Astrocyte (in vitro differentiated cells and primary cell): ENCODE data around the gene CRLF3. TPM values are rescaled to one million over a fixed set of nuclear protein-coding genes. Genes with fewer than 3 reads are reported as not detected.

Experiments used
- DNase-seq: peaks from one replicate; pipeline ENCODE4 v3.0.0-alpha.2; 2010; ENCODE audit warnings: low read depth
- FAIRE-seq: peaks from 2 replicates; lab custom pipeline; 2011; peaks lifted over from hg19 to GRCh38; lab: Jason Lieb, UNC
- H2AFZ ChIP-seq: 2 replicates; pipeline ENCODE4 v1.6.0; 2012; ENCODE audit warnings: low read depth, low read length, inconsistent platforms
- H3K27ac ChIP-seq: 2 replicates; pipeline ENCODE4 v1.5.1; 2011; ENCODE audit warnings: low read depth, low read length, inconsistent platforms
- H3K27me3 ChIP-seq: 2 replicates; pipeline ENCODE4 v1.6.0; 2011; ENCODE audit warnings: low read length, inconsistent platforms; ENCODE audit not compliant: insufficient read depth
- H3K36me3 ChIP-seq: 2 replicates; pipeline ENCODE4 v1.5.1; 2011; ENCODE audit warnings: low read length, inconsistent platforms; ENCODE audit not compliant: insufficient read depth
- H3K4me1 ChIP-seq: 2 replicates; pipeline ENCODE4 v1.5.1; 2011; ENCODE audit warnings: low read length, inconsistent platforms; ENCODE audit not compliant: insufficient read depth
- H3K4me2 ChIP-seq: 2 replicates; pipeline ENCODE4 v1.6.0; 2012; ENCODE audit warnings: low read length, inconsistent platforms
- H3K4me3 ChIP-seq: 2 replicates; pipeline ENCODE4 v1.5.1; 2011; ENCODE audit warnings: low read depth, mild to moderate bottlenecking, low read length, inconsistent platforms; ENCODE audit not compliant: insufficient read depth
- H3K79me2 ChIP-seq: 2 replicates; pipeline ENCODE4 v1.6.0; 2012; ENCODE audit warnings: mild to moderate bottlenecking, low read length, inconsistent platforms; ENCODE audit not compliant: insufficient read depth
- H3K9ac ChIP-seq: 2 replicates; pipeline ENCODE4 v1.6.0; 2012; ENCODE audit warnings: mild to moderate bottlenecking, low read length, inconsistent platforms
- H3K9me3 ChIP-seq: 2 replicates; pipeline ENCODE4 v1.5.1; 2012; ENCODE audit warnings: low read depth, mild to moderate bottlenecking, low read length, inconsistent platforms; ENCODE audit not compliant: insufficient read depth
- H4K20me1 ChIP-seq: 2 replicates; pipeline ENCODE4 v1.6.0; 2012; ENCODE audit warnings: low read length, inconsistent platforms; ENCODE audit not compliant: insufficient read depth
- H3K27ac Mint-ChIP-seq: one replicate; pipeline ENCODE4 v1.8.0; 2021; ENCODE audit warnings: mild to moderate bottlenecking, mixed read lengths; ENCODE audit not compliant: unreplicated experiment
- H3K27me3 Mint-ChIP-seq: one replicate; pipeline ENCODE4 v1.8.0; 2021; ENCODE audit warnings: low read depth, mixed read lengths; ENCODE audit not compliant: unreplicated experiment
- H3K36me3 Mint-ChIP-seq: one replicate; pipeline ENCODE4 v1.8.0; 2021; ENCODE audit warnings: low read depth, mixed read lengths; ENCODE audit not compliant: unreplicated experiment
- H3K4me1 Mint-ChIP-seq: one replicate; pipeline ENCODE4 v1.8.0; 2021; ENCODE audit warnings: low read depth, mixed read lengths; ENCODE audit not compliant: unreplicated experiment
- H3K4me3 Mint-ChIP-seq: one replicate; pipeline ENCODE4 v1.8.0; 2021; ENCODE audit warnings: mild to moderate bottlenecking, moderate library complexity, mixed read lengths; ENCODE audit not compliant: unreplicated experiment
- H3K9me3 Mint-ChIP-seq: one replicate; pipeline ENCODE4 v1.8.0; 2021; ENCODE audit warnings: mild to moderate bottlenecking, mixed read lengths; ENCODE audit not compliant: unreplicated experiment
- CTCF ChIP-seq: IDR thresholded peaks from 2 replicates; pipeline ENCODE4 v1.5.1; 2011; ENCODE audit warnings: low read depth, mild to moderate bottlenecking, inconsistent platforms, low read length, moderate library complexity; ENCODE audit not compliant: insufficient read depth
- EZH2 ChIP-seq: IDR thresholded peaks from 2 replicates; pipeline ENCODE4 v1.6.1; 2012; ENCODE audit warnings: mild to moderate bottlenecking, low read length, inconsistent platforms; ENCODE audit not compliant: insufficient read depth
- total RNA-seq: library from RNA; stranded (reverse); gene quantifications from 2 replicates; pipeline ENCODE4 v1.2.1, GENCODE V29; 2021

CRLF3 gene
- total RNA-seq, 1 donor from 2014 or later: 8.0 TPM

GRCh38 chr17:30858556-30859250, 34.2 kb upstream of the CRLF3 start:
- Histone ChIP-seq H3K9me3 (no peaks in the 10 kb centered on the region), H2AFZ (no peak overlapping the region), H3K9ac (no peak overlapping the region), H3K27me3 (no peaks in the 10 kb centered on the region), H3K4me1 (no peaks in the 10 kb centered on the region), H4K20me1 (no peaks in the 10 kb centered on the region), H3K4me3 (no peak overlapping the region), H3K79me2 (no peaks in the 10 kb centered on the region), H3K36me3 (peaks cover 7% of the 10 kb centered on the region), H3K4me2 (no peak overlapping the region), H3K27ac (no peak overlapping the region)
- Mint-ChIP-seq H3K4me1 (no peaks in the 10 kb centered on the region), H3K4me3 (no peak overlapping the region), H3K9me3 (no peaks in the 10 kb centered on the region), H3K36me3 (no peaks in the 10 kb centered on the region), H3K27ac (no peak overlapping the region), H3K27me3 (no peaks in the 10 kb centered on the region)
- FAIRE-seq: no peak
- DNase-seq: peak; percentile 27
- TF ChIP-seq EZH2 (no peak), CTCF (no peak)

- no peaks in the 10 kb centered on the region for H3K4me1 ChIP-seq
- no peaks in the 10 kb centered on the region for H3K9me3 Mint-ChIP-seq
- no peak overlapping the region for H2AFZ ChIP-seq
- DNase-seq (no peak), FAIRE-seq (no peak)
- H3K4me2 ChIP-seq: no peak overlapping the region
- no peaks in the 10 kb centered on the region for H3K79me2 ChIP-seq
- no peaks in the 10 kb centered on the region for H3K27me3 ChIP-seq
- no peak for TF ChIP-seq CTCF
- TF ChIP-seq EZH2: no peak
- H3K36me3 ChIP-seq: peaks cover 7% of the 10 kb centered on the region
- H3K36me3 Mint-ChIP-seq: peaks cover 2% of the 10 kb centered on the region
- H3K4me1 Mint-ChIP-seq: no peaks in the 10 kb centered on the region
- no peaks in the 10 kb centered on the region for H3K27me3 Mint-ChIP-seq
- H4K20me1 ChIP-seq: no peaks in the 10 kb centered on the region
- H3K27ac Mint-ChIP-seq: no peak overlapping the region
- no peaks in the 10 kb centered on the region for H3K9me3 ChIP-seq
- H3K9ac ChIP-seq: no peak overlapping the region
- no peak overlapping the region for H3K27ac ChIP-seq
- no peak overlapping the region for H3K4me3 ChIP-seq
- no peak overlapping the region for H3K4me3 Mint-ChIP-seq
These were observed 29.7 kb upstream of the CRLF3 start for GRCh38 chr17:30854146-30854545.

- H3K9ac ChIP-seq: no peak overlapping the region
- no peak overlapping the region for H3K4me2 ChIP-seq
- H4K20me1 ChIP-seq: no peaks in the 10 kb centered on the region
- H3K9me3 Mint-ChIP-seq: no peaks in the 10 kb centered on the region
- no peaks in the 10 kb centered on the region for H3K9me3 ChIP-seq
- H3K4me1 ChIP-seq: no peaks in the 10 kb centered on the region
- no peaks in the 10 kb centered on the region for H3K4me1 Mint-ChIP-seq
- H3K79me2 ChIP-seq: no peaks in the 10 kb centered on the region
- H3K27ac ChIP-seq: no peak overlapping the region
- H3K4me3 ChIP-seq: no peak overlapping the region
- H3K27me3 ChIP-seq: no peaks in the 10 kb centered on the region
- H2AFZ ChIP-seq: no peak overlapping the region
- DNase-seq: no peak
- no peaks in the 10 kb centered on the region for H3K27me3 Mint-ChIP-seq
- H3K4me3 Mint-ChIP-seq: no peak overlapping the region
- no peaks in the 10 kb centered on the region for H3K36me3 Mint-ChIP-seq
- peaks cover 8% of the 10 kb centered on the region for H3K36me3 ChIP-seq
- FAIRE-seq: no peak
- TF ChIP-seq EZH2 (no peak), CTCF (no peak)
- H3K27ac Mint-ChIP-seq: no peak overlapping the region
These were observed 23.5 kb upstream of the CRLF3 start for GRCh38 chr17:30848021-30848420.
